HUES6 (cell line): ENCODE results near the gene SYT4.

ENCODE experiments used
- H3K27ac ChIP-seq: 2 replicates; pipeline ENCODE4 v1.7.0; 2013; ENCODE audit warnings: low read depth, mild to moderate bottlenecking, low read length, inconsistent platforms
- H3K27me3 ChIP-seq: 2 replicates; pipeline ENCODE4 v1.6.1; 2013; ENCODE audit warnings: low read length; ENCODE audit not compliant: control insufficient read depth, insufficient read depth
- H3K36me3 ChIP-seq: 2 replicates; pipeline ENCODE4 v1.6.1; 2013; ENCODE audit warnings: low read length; ENCODE audit not compliant: control insufficient read depth, insufficient read depth
- H3K4me1 ChIP-seq: 2 replicates; pipeline ENCODE4 v1.6.1; 2013; ENCODE audit warnings: low read length; ENCODE audit not compliant: control insufficient read depth, insufficient read depth
- H3K4me3 ChIP-seq: 2 replicates; pipeline ENCODE4 v1.5.1; 2013; ENCODE audit warnings: low read depth, low read length
- H3K9ac ChIP-seq: one replicate; pipeline ENCODE4 v1.6.1; 2013; ENCODE audit warnings: mild to moderate bottlenecking, low read length
- H3K9me3 ChIP-seq: 2 replicates; pipeline ENCODE4 v1.6.1; 2013; ENCODE audit warnings: low read depth, low read length; ENCODE audit not compliant: control insufficient read depth, insufficient read depth

SYT4 gene

DNA sequence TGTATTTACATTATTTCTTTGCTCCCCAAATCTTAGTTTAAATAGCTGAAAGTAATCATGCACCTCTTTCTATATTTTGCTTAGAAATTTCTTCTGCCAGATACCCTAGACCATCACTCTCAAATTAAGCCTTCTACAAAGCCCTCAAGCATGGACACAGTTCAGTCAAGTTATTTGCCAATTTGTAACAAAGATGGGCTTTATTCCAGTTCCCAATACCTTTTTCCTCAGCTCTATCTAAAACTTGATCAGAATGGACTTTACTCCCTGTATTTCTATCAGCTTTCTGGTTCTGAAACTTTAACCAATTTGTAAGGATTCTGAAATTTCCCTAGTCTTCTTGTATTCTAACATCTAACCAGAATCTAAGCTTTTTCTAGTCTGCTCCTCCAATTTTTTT lies 56.6 kb downstream of the SYT4 start:
- Histone ChIP-seq H3K9me3 (no peaks in the 10 kb centered on the region), H3K36me3 (no peaks in the 10 kb centered on the region), H3K4me3 (no peak overlapping the region), H3K9ac (no peak overlapping the region), H3K27ac (no peak overlapping the region), H3K4me1 (no peaks in the 10 kb centered on the region), H3K27me3 (no peaks in the 10 kb centered on the region)
